ENCODE data around the gene COL6A3. TPM values are rescaled to one million over a fixed set of nuclear protein-coding genes. Genes with fewer than 3 reads are reported as not detected.

Gene COL6A3
- total RNA-seq, 3 donors from 2014 or later, result 20.9 to 235 (median 194) TPM

GRCh38 chr2:237456200-237456843, 42.4 kb upstream of the COL6A3 start:
- Histone ChIP-seq H3K4me3 (no peak overlapping the region), H3K36me3 (ENCODE audit: low read depth) (no peaks in the 10 kb centered on the region), H3K4me1 (ENCODE audit: low read depth) (no peaks in the 10 kb centered on the region), H3K9me3 (no peaks in the 10 kb centered on the region)
- ATAC-seq (peak; percentile 62), DNase-seq (no peak)
- TF ChIP-seq, protein P1, sequence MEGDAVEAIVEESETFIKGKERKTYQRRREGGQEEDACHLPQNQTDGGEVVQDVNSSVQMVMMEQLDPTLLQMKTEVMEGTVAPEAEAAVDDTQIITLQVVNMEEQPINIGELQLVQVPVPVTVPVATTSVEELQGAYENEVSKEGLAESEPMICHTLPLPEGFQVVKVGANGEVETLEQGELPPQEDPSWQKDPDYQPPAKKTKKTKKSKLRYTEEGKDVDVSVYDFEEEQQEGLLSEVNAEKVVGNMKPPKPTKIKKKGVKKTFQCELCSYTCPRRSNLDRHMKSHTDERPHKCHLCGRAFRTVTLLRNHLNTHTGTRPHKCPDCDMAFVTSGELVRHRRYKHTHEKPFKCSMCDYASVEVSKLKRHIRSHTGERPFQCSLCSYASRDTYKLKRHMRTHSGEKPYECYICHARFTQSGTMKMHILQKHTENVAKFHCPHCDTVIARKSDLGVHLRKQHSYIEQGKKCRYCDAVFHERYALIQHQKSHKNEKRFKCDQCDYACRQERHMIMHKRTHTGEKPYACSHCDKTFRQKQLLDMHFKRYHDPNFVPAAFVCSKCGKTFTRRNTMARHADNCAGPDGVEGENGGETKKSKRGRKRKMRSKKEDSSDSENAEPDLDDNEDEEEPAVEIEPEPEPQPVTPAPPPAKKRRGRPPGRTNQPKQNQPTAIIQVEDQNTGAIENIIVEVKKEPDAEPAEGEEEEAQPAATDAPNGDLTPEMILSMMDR (IDR thresholded peaks at IDR 0.05), result no peak
- intact Hi-C loops (cut with DNase I, micrococcal nuclease), result no loop called here

- Histone ChIP-seq H3K9me3 (no peaks in the 10 kb centered on the region), H3K4me3 (no peak overlapping the region), H3K36me3 (ENCODE audit: low read depth) (no peaks in the 10 kb centered on the region), H3K4me1 (ENCODE audit: low read depth) (no peaks in the 10 kb centered on the region)
- intact Hi-C loops (cut with DNase I, micrococcal nuclease), result no loop called here
- DNase-seq (no peak), ATAC-seq (no peak)
- TF ChIP-seq, protein P1 (IDR thresholded peaks at IDR 0.05), result no peak
Observed at GRCh38 chr2:237455764-237456163, 41.8 kb upstream of the COL6A3 start.

DNA sequence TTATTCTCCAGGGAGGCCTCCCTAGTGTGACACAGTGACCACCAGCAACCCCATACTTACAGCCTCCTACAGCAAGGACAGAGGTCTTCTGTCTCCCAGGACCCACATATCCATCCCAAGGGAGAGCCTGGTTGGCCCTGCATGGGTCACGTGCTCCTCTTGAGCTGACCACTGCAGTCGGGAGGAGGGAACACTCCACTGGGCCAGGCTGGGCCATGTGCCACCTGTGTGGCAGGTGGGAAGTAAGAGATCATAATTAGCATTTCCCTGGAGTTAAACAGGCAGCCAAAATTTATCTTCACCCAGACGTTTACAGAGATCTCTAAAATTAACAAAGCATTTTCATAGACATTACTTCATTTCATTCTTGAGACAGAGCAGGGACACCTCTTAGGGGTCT, 39.7 kb upstream of the COL6A3 start:
- H3K4me3 ChIP-seq, result no peak overlapping the region
- H3K36me3 ChIP-seq (ENCODE audit: low read depth), result no peaks in the 10 kb centered on the region
- intact Hi-C loops (cut with DNase I, micrococcal nuclease), result no loop called here
- H3K4me1 ChIP-seq (ENCODE audit: low read depth), result no peaks in the 10 kb centered on the region
- TF ChIP-seq, protein P1 (IDR thresholded peaks at IDR 0.05), result no peak
- DNase-seq, result no peak
- H3K9me3 ChIP-seq, result no peaks in the 10 kb centered on the region
- ATAC-seq, result no peak

- no peak overlapping the region for H3K4me3 ChIP-seq
- DNase-seq (no peak), ATAC-seq (no peak)
- no peaks in the 10 kb centered on the region for H3K4me1 ChIP-seq (ENCODE audit: low read depth)
- no peaks in the 10 kb centered on the region for H3K36me3 ChIP-seq (ENCODE audit: low read depth)
- H3K9me3 ChIP-seq, result no peaks in the 10 kb centered on the region
- TF ChIP-seq, protein P1 (IDR thresholded peaks at IDR 0.05), result no peak
- intact Hi-C loops (cut with DNase I, micrococcal nuclease), result no loop called here
Observed at GRCh38 chr2:237452861-237453260, 38.9 kb upstream of the COL6A3 start.

DNA sequence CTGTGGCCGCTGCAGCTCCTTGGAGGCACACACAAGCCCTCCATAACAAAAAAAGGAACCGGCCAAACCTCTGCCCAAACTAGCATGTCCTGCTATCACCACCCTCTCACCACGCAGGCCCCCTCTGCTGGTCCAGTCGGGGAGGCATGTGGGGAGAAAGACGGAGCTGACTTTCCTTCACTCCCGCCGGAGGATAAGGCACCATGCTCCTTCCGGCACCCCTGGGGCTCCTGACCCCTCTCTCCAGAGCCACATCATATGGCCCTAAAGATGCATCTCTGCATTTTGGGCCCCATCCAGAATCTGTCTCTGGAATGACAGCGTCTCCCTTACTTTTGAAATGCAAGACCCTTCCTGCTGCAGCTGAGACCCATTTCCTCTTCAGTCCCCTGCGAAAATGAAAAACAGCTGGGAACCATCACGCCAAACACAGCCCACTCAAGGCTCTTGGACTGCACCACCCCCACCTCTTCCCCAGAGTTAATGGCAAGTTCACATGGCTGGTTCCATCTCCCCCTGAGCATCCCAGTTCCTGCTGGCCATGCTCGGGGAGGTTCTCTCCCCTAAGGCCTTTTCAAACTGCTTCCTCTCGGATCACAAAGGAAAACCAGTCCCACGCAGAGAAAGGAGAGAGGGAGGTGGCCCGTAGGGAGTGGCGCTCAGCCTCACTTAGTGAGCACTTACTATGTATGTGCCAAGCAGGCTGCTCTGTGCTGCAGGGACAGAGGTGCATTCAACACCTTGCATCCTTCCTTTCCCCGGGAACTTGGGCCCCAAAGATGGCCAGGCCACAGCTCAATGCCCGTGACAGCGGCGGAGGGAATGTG, 37.9 kb upstream of the COL6A3 start:
- Histone ChIP-seq H3K36me3 (ENCODE audit: low read depth) (no peaks in the 10 kb centered on the region), H3K9me3 (no peaks in the 10 kb centered on the region), H3K4me3 (no peak overlapping the region), H3K4me1 (ENCODE audit: low read depth) (no peaks in the 10 kb centered on the region)
- intact Hi-C loops (cut with DNase I, micrococcal nuclease), result no loop called here
- DNase-seq (no peak), ATAC-seq (no peak)
- TF ChIP-seq, protein P1 (IDR thresholded peaks at IDR 0.05), result no peak
